HEK293 (cell line): ENCODE measurements around the gene DAZAP1.

Source experiments
- BCL11B ChIP-seq: fragments of 450-650 bp; formaldehyde crosslinking; IDR thresholded peaks from 2 replicates; pipeline ENCODE4 v1.5.1; 2016; ENCODE audit warnings: low read depth, missing biosample characterization, missing genetic modification characterization
- GLI4 ChIP-seq: fragments of 450-650 bp; formaldehyde crosslinking; IDR thresholded peaks from 2 replicates; pipeline ENCODE4 v1.5.1; 2016; ENCODE audit warnings: missing biosample characterization, missing genetic modification characterization
- GLIS2 ChIP-seq: fragments of 450-650 bp; formaldehyde crosslinking; IDR thresholded peaks from 2 replicates; pipeline ENCODE4 v1.5.1; 2016; ENCODE audit warnings: missing biosample characterization, missing genetic modification characterization
- MZF1 ChIP-seq: fragments of 450-650 bp; formaldehyde crosslinking; IDR thresholded peaks from 2 replicates; pipeline ENCODE4 v1.5.1; 2017; ENCODE audit warnings: missing biosample characterization, missing genetic modification characterization, borderline replicate concordance
- TCF7L2 ChIP-seq: IDR thresholded peaks from 2 replicates; pipeline ENCODE4 v1.6.1; 2011; ENCODE audit warnings: low read depth, mild to moderate bottlenecking, inconsistent platforms, low read length, moderate library complexity, borderline replicate concordance
- ZNF112 ChIP-seq: fragments of 450-650 bp; formaldehyde crosslinking; IDR thresholded peaks from 2 replicates; pipeline ENCODE4 v1.5.0; 2017; ENCODE audit warnings: missing biosample characterization, missing genetic modification characterization
- ZNF114 ChIP-seq: fragments of 450-650 bp; formaldehyde crosslinking; IDR thresholded peaks from 2 replicates; pipeline ENCODE4 v1.5.0; 2017; ENCODE audit warnings: missing biosample characterization, missing genetic modification characterization
- ZNF121 ChIP-seq: fragments of 450-650 bp; formaldehyde crosslinking; IDR thresholded peaks from 2 replicates; pipeline ENCODE4 v1.5.1; 2016; ENCODE audit warnings: missing biosample characterization, missing genetic modification characterization
- ZNF169 ChIP-seq: fragments of 450-650 bp; formaldehyde crosslinking; IDR thresholded peaks from 2 replicates; pipeline ENCODE4 v1.5.1; 2016; ENCODE audit warnings: missing biosample characterization, missing genetic modification characterization
- ZNF184 ChIP-seq: fragments of 450-650 bp; IDR thresholded peaks from 2 replicates; pipeline ENCODE4 v1.5.1; 2018; ENCODE audit warnings: missing biosample characterization, mild to moderate bottlenecking, missing genetic modification characterization
- ZNF19 ChIP-seq: fragments of 450-650 bp; formaldehyde crosslinking; IDR thresholded peaks from 2 replicates; pipeline ENCODE4; 2016; ENCODE audit warnings: missing biosample characterization, missing genetic modification characterization, low read depth
- ZNF2 ChIP-seq: fragments of 450-650 bp; formaldehyde crosslinking; IDR thresholded peaks from 2 replicates; pipeline ENCODE4 v1.5.1; 2016; ENCODE audit warnings: missing biosample characterization, missing genetic modification characterization
- ZNF202 ChIP-seq: fragments of 450-650 bp; formaldehyde crosslinking; IDR thresholded peaks from 2 replicates; pipeline ENCODE4 v1.5.1; 2016; ENCODE audit warnings: missing biosample characterization, missing genetic modification characterization, borderline replicate concordance
- ZNF23 ChIP-seq: fragments of 450-650 bp; formaldehyde crosslinking; IDR thresholded peaks from 2 replicates; pipeline ENCODE4 v1.5.1; 2016; ENCODE audit warnings: missing biosample characterization, missing genetic modification characterization, borderline replicate concordance
- ZNF266 ChIP-seq: fragments of 450-650 bp; formaldehyde crosslinking; IDR thresholded peaks from 2 replicates; pipeline ENCODE4 v1.5.1; 2016; ENCODE audit warnings: missing biosample characterization, missing genetic modification characterization, low read depth
- ZNF366 ChIP-seq: fragments of 450-650 bp; formaldehyde crosslinking; conservative IDR thresholded peaks from 2 replicates; pipeline ENCODE4 v1.5.1; 2016; ENCODE audit warnings: missing biosample characterization, missing genetic modification characterization
- ZNF398 ChIP-seq: fragments of 450-650 bp; formaldehyde crosslinking; IDR thresholded peaks from 2 replicates; pipeline ENCODE4 v1.5.1; 2017; ENCODE audit warnings: missing biosample characterization, missing genetic modification characterization
- ZNF473 ChIP-seq: fragments of 450-650 bp; formaldehyde crosslinking; IDR thresholded peaks from 2 replicates; pipeline ENCODE4 v1.5.1; 2017; ENCODE audit warnings: missing biosample characterization, missing genetic modification characterization
- ZNF529 ChIP-seq: fragments of 450-650 bp; formaldehyde crosslinking; IDR thresholded peaks from 2 replicates; pipeline ENCODE4 v1.5.1; 2017; ENCODE audit warnings: missing genetic modification characterization, missing biosample characterization; ENCODE audit not compliant: insufficient replicate concordance
- ZNF544 ChIP-seq: fragments of 450-650 bp; formaldehyde crosslinking; IDR thresholded peaks from 2 replicates; pipeline ENCODE4 v1.5.0; 2017; ENCODE audit warnings: missing biosample characterization, missing genetic modification characterization
- ZNF549 ChIP-seq: fragments of 450-650 bp; IDR thresholded peaks from 2 replicates; pipeline ENCODE4 v1.5.1; 2018; ENCODE audit warnings: missing biosample characterization, missing genetic modification characterization, mild to moderate bottlenecking, inconsistent platforms, moderate library complexity
- ZNF639 ChIP-seq: fragments of 450-650 bp; formaldehyde crosslinking; IDR thresholded peaks from 2 replicates; pipeline ENCODE4 v1.5.1; 2016; ENCODE audit warnings: missing biosample characterization, missing genetic modification characterization
- ZNF654 ChIP-seq: fragments of 450-650 bp; formaldehyde crosslinking; IDR thresholded peaks from 2 replicates; pipeline ENCODE4 v1.5.1; 2016; ENCODE audit warnings: low read depth, missing biosample characterization, missing genetic modification characterization
- ZNF785 ChIP-seq: fragments of 450-650 bp; formaldehyde crosslinking; IDR thresholded peaks from 2 replicates; pipeline ENCODE4 v1.5.1; 2016; ENCODE audit warnings: missing biosample characterization, missing genetic modification characterization
- ZNF791 ChIP-seq: fragments of 450-650 bp; formaldehyde crosslinking; IDR thresholded peaks from 2 replicates; pipeline ENCODE4 v1.5.1; 2016; ENCODE audit warnings: missing biosample characterization, missing genetic modification characterization
- ZNF837 ChIP-seq: fragments of 450-650 bp; formaldehyde crosslinking; IDR thresholded peaks from 2 replicates; pipeline ENCODE4 v1.5.1; 2016; ENCODE audit warnings: missing biosample characterization, missing genetic modification characterization
- ZSCAN23 ChIP-seq: fragments of 450-650 bp; formaldehyde crosslinking; IDR thresholded peaks from 2 replicates; pipeline ENCODE4 v1.5.1; 2016; ENCODE audit warnings: missing biosample characterization, missing genetic modification characterization
- ZXDB ChIP-seq: fragments of 450-650 bp; formaldehyde crosslinking; IDR thresholded peaks from 2 replicates; pipeline ENCODE4 v1.5.1; 2016; ENCODE audit warnings: missing biosample characterization, missing genetic modification characterization
- TF ChIP-seq, protein P1 (sequence below): fragments of 450-650 bp; formaldehyde crosslinking; IDR thresholded peaks from 2 replicates; pipeline ENCODE4 v1.5.1; 2016; ENCODE audit warnings: missing biosample characterization, missing genetic modification characterization
- TF ChIP-seq, protein P2 (sequence below): fragments of 450-650 bp; formaldehyde crosslinking; IDR thresholded peaks from 2 replicates; pipeline ENCODE4 v1.5.1; 2016; ENCODE audit warnings: missing biosample characterization, missing genetic modification characterization
- TF ChIP-seq, protein P3 (sequence below): fragments of 450-650 bp; formaldehyde crosslinking; IDR thresholded peaks from 2 replicates; pipeline ENCODE4 v1.5.1; 2016; ENCODE audit warnings: missing biosample characterization, missing genetic modification characterization

Gene DAZAP1

GRCh38 chr19:1438035-1438932 lies 30.9 kb downstream of the DAZAP1 start, which contains the start of gene RPS15 (continued):
- no peak; the same call in 1 of the 2 replicates for TF ChIP-seq ZNF169 (tag by site-specific recombination)
- TF ChIP-seq ZNF121 (tag by site-specific recombination), result peak; percentile 45; the same call in 1 of the 2 replicates
- TF ChIP-seq ZNF473, result no peak
- peak; percentile 91 for TF ChIP-seq GLI4 (tag by site-specific recombination)
- no peak for TF ChIP-seq ZNF184 (tag by site-specific recombination)
- no peak for TF ChIP-seq ZNF114
- peak; percentile 38; the same call in 1 of the 2 replicates for TF ChIP-seq ZNF654 (tag by site-specific recombination)
- TF ChIP-seq BCL11B, result peak; percentile 46; the same call in 1 of the 2 replicates
- TF ChIP-seq, protein P1, sequence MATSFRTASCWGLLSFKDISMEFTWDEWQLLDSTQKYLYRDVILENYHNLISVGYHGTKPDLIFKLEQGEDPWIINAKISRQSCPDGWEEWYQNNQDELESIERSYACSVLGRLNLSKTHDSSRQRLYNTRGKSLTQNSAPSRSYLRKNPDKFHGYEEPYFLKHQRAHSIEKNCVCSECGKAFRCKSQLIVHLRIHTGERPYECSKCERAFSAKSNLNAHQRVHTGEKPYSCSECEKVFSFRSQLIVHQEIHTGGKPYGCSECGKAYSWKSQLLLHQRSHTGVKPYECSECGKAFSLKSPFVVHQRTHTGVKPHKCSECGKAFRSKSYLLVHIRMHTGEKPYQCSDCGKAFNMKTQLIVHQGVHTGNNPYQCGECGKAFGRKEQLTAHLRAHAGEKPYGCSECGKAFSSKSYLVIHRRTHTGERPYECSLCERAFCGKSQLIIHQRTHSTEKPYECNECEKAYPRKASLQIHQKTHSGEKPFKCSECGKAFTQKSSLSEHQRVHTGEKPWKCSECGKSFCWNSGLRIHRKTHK (tag by site-specific recombination), result no peak
- no peak for TF ChIP-seq ZNF529 (tag by site-specific recombination)
- TF ChIP-seq, protein P2, sequence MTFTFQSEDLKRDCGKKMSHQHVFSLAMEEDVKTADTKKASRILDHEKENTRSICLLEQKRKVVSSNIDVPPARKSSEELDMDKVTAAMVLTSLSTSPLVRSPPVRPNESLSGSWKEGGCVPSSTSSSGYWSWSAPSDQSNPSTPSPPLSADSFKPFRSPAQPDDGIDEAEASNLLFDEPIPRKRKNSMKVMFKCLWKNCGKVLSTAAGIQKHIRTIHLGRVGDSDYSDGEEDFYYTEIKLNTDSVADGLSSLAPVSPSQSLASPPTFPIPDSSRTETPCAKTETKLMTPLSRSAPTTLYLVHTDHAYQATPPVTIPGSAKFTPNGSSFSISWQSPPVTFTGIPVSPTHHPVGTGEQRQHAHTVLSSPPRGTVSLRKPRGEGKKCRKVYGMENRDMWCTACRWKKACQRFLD, result no peak
- TF ChIP-seq ZSCAN23 (tag by site-specific recombination), result no peak
- TF ChIP-seq ZNF19 (tag by site-specific recombination), result no peak
- no peak; the same call in 1 of the 2 replicates for TF ChIP-seq MZF1 (tag by site-specific recombination)
- peak; percentile 97 for TF ChIP-seq ZNF2
- TF ChIP-seq ZNF785 (tag by site-specific recombination), result no peak; the same call in none of the 2 replicates
- peak; percentile 94 for TF ChIP-seq ZNF398 (tag by site-specific recombination)
- TF ChIP-seq ZNF549 (tag by site-specific recombination), result no peak
- TF ChIP-seq ZNF266 (tag by site-specific recombination), result no peak
- peak; percentile 94 for TF ChIP-seq ZNF639 (tag by site-specific recombination)
- TF ChIP-seq ZNF112 (tag by site-specific recombination), result no peak
- TF ChIP-seq GLIS2 (tag by site-specific recombination), result no peak
- TF ChIP-seq ZNF366 (tag by site-specific recombination), result no peak
- TF ChIP-seq, protein P3, sequence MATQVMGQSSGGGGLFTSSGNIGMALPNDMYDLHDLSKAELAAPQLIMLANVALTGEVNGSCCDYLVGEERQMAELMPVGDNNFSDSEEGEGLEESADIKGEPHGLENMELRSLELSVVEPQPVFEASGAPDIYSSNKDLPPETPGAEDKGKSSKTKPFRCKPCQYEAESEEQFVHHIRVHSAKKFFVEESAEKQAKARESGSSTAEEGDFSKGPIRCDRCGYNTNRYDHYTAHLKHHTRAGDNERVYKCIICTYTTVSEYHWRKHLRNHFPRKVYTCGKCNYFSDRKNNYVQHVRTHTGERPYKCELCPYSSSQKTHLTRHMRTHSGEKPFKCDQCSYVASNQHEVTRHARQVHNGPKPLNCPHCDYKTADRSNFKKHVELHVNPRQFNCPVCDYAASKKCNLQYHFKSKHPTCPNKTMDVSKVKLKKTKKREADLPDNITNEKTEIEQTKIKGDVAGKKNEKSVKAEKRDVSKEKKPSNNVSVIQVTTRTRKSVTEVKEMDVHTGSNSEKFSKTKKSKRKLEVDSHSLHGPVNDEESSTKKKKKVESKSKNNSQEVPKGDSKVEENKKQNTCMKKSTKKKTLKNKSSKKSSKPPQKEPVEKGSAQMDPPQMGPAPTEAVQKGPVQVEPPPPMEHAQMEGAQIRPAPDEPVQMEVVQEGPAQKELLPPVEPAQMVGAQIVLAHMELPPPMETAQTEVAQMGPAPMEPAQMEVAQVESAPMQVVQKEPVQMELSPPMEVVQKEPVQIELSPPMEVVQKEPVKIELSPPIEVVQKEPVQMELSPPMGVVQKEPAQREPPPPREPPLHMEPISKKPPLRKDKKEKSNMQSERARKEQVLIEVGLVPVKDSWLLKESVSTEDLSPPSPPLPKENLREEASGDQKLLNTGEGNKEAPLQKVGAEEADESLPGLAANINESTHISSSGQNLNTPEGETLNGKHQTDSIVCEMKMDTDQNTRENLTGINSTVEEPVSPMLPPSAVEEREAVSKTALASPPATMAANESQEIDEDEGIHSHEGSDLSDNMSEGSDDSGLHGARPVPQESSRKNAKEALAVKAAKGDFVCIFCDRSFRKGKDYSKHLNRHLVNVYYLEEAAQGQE (tag by site-specific recombination), result peak; percentile 76
- peak; percentile 51; the same call in 1 of the 2 replicates for TF ChIP-seq ZNF23
- TF ChIP-seq ZXDB (tag by site-specific recombination), result peak; percentile 96
- no peak for TF ChIP-seq ZNF791 (tag by site-specific recombination)
- no peak for TF ChIP-seq TCF7L2
- peak; percentile 76; the same call in 1 of the 2 replicates for TF ChIP-seq ZNF837 (tag by site-specific recombination)
- TF ChIP-seq ZNF202 (tag by site-specific recombination), result no peak
- TF ChIP-seq ZNF544, result no peak
